Hepatocyte (in vitro differentiated cells): ENCODE measurements around the gene TMEM131.

Source experiments
- CTCF ChIP-seq: fragments of 200-600 bp; sonication (generic); IDR thresholded peaks from 2 replicates; pipeline ENCODE4 v1.5.1; 2016; ENCODE audit warnings: antibody characterized with exemption, mild to moderate bottlenecking; ENCODE audit not compliant: poor library complexity
- EZH2 ChIP-seq: fragments of 200-600 bp; sonication (generic); IDR thresholded peaks from 2 replicates; pipeline ENCODE4 v1.6.1; 2016; ENCODE audit warnings: antibody characterized with exemption, mild to moderate bottlenecking, borderline replicate concordance
- EZH2phosphoT487 ChIP-seq: fragments of 200-600 bp; sonication (generic); IDR thresholded peaks from one replicate; pipeline ENCODE4 v1.6.1; 2018; ENCODE audit warnings: antibody characterized with exemption, mild to moderate bottlenecking, low read depth, moderate library complexity; ENCODE audit not compliant: unreplicated experiment, severe bottlenecking

- TF ChIP-seq EZH2 (no peak), CTCF (no peak), EZH2phosphoT487 (no peak)
Observed at GRCh38 chr2:98006378-98006777, 10.6 kb upstream of the TMEM131 start.
